Measurements from ENCODE around the gene CACNA2D3. TPM values are rescaled to one million over a fixed set of nuclear protein-coding genes. Genes with fewer than 3 reads are reported as not detected.

CACNA2D3 gene
- total RNA-seq, 1 donor from 2014 or later = 0.29 TPM

DNA sequence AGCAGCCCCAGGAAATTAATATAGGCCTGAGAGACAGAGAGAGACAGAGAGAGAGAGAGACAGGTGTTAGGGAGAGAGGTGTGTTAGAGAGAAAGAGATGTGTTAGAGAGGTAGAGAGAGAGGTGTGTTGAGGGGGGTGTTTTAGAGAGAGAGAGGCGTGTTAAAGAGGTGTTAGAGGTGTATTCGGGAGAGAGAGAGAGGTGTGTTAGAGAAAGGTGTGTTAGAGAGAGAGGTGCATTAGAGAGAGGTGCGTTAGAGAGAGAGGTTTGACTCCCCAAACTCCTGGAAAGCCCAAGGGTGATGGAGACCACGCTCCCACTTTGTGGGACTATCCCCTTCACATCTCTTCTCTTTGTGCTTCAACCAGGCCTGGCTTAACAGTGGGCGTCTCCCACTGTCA lies 95.5 kb downstream of the CACNA2D3 start:
- no peaks in the 10 kb centered on the region for H3K9me3 Mint-ChIP-seq (ENCODE audit: low read depth)
- peaks cover 11% of the 10 kb centered on the region for H3K27me3 Mint-ChIP-seq
- peaks cover 5% of the 10 kb centered on the region for H3K4me1 Mint-ChIP-seq (ENCODE audit: low read depth)
- TF ChIP-seq, protein P1, sequence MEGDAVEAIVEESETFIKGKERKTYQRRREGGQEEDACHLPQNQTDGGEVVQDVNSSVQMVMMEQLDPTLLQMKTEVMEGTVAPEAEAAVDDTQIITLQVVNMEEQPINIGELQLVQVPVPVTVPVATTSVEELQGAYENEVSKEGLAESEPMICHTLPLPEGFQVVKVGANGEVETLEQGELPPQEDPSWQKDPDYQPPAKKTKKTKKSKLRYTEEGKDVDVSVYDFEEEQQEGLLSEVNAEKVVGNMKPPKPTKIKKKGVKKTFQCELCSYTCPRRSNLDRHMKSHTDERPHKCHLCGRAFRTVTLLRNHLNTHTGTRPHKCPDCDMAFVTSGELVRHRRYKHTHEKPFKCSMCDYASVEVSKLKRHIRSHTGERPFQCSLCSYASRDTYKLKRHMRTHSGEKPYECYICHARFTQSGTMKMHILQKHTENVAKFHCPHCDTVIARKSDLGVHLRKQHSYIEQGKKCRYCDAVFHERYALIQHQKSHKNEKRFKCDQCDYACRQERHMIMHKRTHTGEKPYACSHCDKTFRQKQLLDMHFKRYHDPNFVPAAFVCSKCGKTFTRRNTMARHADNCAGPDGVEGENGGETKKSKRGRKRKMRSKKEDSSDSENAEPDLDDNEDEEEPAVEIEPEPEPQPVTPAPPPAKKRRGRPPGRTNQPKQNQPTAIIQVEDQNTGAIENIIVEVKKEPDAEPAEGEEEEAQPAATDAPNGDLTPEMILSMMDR (IDR thresholded peaks at IDR 0.05; ENCODE audit: unreplicated experiment) = no peak
- H3K27ac Mint-ChIP-seq = no peak overlapping the region
- DNase-seq (ENCODE audit: low spot score, unreplicated experiment) = no peak
- no peak overlapping the region for H3K4me3 Mint-ChIP-seq (ENCODE audit: low read depth)
- no peaks in the 10 kb centered on the region for H3K36me3 Mint-ChIP-seq (ENCODE audit: insufficient read depth)

DNA sequence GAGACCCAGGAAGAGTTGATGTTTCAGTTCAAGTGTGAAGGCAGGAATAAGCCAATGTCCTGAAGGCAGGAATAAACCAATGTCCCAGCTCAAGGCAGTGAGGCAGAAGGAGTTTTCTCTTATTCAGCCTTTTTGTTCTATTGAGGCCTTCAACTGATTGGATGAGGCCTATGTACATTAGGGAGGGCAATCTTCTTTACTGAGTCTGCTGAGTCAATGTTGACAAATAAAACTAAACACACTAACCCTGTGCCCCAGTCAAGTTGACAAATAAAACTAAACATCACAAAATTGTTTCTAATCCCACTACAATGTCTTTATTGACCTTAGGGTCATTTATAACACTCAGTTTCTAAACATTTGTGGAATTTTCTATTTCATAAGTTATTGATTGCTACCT lies 100.0 kb downstream of the CACNA2D3 start:
- H3K9me3 Mint-ChIP-seq (ENCODE audit: low read depth) = no peaks in the 10 kb centered on the region
- H3K27ac Mint-ChIP-seq = no peak overlapping the region
- H3K4me3 Mint-ChIP-seq (ENCODE audit: low read depth) = no peak overlapping the region
- TF ChIP-seq, protein P1 (IDR thresholded peaks at IDR 0.05; ENCODE audit: unreplicated experiment) = no peak
- H3K27me3 Mint-ChIP-seq = peaks cover 13% of the 10 kb centered on the region
- H3K36me3 Mint-ChIP-seq (ENCODE audit: insufficient read depth) = no peaks in the 10 kb centered on the region
- H3K4me1 Mint-ChIP-seq (ENCODE audit: low read depth) = peaks cover 10% of the 10 kb centered on the region
- no peak for DNase-seq (ENCODE audit: low spot score, unreplicated experiment)

DNA sequence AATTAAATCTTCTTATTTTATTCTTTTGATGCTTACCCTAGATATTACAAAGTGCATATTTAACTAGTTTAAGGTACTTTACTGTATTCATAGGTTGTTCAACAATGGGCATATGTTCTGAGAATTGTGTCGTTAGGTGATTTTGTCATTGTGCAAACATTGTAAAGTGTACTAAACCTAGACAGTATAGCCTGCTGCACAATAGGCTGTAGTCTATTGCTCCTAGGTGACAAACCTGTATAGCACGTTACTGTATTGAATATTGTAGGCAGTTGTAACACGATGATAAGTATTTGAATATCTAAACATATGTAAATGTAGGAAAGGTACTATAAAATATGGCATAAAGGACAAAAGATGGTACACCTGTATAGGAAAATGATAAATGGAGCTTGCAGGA lies 100.7 kb downstream of the CACNA2D3 start:
- no peak overlapping the region for H3K4me3 Mint-ChIP-seq (ENCODE audit: low read depth)

DNA sequence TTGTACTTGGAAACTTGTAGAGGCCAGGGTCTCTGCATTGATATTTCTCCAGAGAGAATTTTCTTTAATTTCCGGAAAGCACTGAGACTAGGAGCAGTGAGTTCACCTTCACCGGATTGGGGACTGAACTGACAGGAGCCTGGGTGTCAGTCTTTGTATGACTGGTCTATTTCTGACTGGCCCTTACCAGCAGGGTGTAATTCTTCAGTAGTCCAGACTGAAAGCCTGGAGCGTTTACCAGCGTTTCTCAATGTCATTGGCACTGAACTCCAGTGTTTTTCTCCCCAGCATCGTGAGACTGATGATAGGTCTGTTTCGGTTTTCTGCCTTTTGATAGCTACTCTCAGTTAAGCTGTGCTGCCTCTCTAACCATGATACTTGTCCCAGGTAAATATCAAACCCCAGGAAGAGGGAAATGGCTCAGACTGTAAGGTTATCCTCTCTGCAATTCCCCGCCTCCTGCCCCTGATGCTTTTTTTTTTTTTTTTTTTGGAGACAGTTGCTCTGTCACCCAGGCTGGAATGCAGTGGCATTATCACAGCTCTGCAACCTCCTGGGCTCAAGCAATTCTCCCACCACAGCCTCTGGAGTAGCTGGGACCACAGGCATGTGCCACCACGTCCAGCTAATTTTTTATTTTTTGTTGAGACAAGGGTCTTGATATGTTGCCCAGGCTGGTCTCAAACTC lies 103.6 kb downstream of the CACNA2D3 start:
- TF ChIP-seq, protein P1 (IDR thresholded peaks at IDR 0.05; ENCODE audit: unreplicated experiment) = no peak
- H3K4me3 Mint-ChIP-seq (ENCODE audit: low read depth) = no peak overlapping the region
- no peaks in the 10 kb centered on the region for H3K9me3 Mint-ChIP-seq (ENCODE audit: low read depth)
- H3K27me3 Mint-ChIP-seq = peaks cover 27% of the 10 kb centered on the region
- H3K36me3 Mint-ChIP-seq (ENCODE audit: insufficient read depth) = no peaks in the 10 kb centered on the region
- H3K27ac Mint-ChIP-seq = peak overlapping the region; percentile 60
- peaks cover 10% of the 10 kb centered on the region for H3K4me1 Mint-ChIP-seq (ENCODE audit: low read depth)
- DNase-seq (ENCODE audit: low spot score, unreplicated experiment) = no peak

More for the DNA sequence above, 100.7 kb downstream of the CACNA2D3 start:
- Mint-ChIP-seq H3K4me1 (ENCODE audit: low read depth) (peaks cover 10% of the 10 kb centered on the region), H3K9me3 (ENCODE audit: low read depth) (no peaks in the 10 kb centered on the region), H3K27me3 (peaks cover 17% of the 10 kb centered on the region), H3K27ac (no peak overlapping the region), H3K36me3 (ENCODE audit: insufficient read depth) (no peaks in the 10 kb centered on the region)
- TF ChIP-seq, protein P1 (IDR thresholded peaks at IDR 0.05; ENCODE audit: unreplicated experiment) = no peak
- no peak for DNase-seq (ENCODE audit: low spot score, unreplicated experiment)

DNA sequence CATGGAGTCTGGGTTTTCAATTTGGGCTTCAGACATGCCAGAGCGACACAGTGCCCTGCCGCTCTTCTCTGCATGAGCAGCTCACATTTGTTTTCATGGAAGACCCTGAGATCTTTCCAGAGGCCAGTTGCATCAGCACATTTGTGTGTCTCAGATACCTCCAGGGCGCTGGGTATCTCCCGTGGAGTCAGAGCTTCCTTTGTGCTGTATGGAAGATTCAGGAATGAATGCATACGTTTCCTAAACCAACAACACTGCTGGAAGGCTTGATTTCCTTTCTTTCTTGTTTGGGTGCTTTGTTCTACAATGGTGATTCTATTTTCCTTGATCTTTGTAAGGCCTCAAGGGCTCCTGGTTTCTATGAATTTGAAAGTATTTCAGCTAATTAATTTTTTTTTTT lies 106.5 kb downstream of the CACNA2D3 start:
- TF ChIP-seq, protein P1 (IDR thresholded peaks at IDR 0.05; ENCODE audit: unreplicated experiment) = no peak
- no peak overlapping the region for H3K27ac Mint-ChIP-seq
- no peaks in the 10 kb centered on the region for H3K4me1 Mint-ChIP-seq (ENCODE audit: low read depth)
- no peaks in the 10 kb centered on the region for H3K9me3 Mint-ChIP-seq (ENCODE audit: low read depth)
- peaks cover 29% of the 10 kb centered on the region for H3K27me3 Mint-ChIP-seq
- H3K4me3 Mint-ChIP-seq (ENCODE audit: low read depth) = no peak overlapping the region
- H3K36me3 Mint-ChIP-seq (ENCODE audit: insufficient read depth) = no peaks in the 10 kb centered on the region
- DNase-seq (ENCODE audit: low spot score, unreplicated experiment) = no peak
